ENCODE results near the gene ZFR2.

DNA sequence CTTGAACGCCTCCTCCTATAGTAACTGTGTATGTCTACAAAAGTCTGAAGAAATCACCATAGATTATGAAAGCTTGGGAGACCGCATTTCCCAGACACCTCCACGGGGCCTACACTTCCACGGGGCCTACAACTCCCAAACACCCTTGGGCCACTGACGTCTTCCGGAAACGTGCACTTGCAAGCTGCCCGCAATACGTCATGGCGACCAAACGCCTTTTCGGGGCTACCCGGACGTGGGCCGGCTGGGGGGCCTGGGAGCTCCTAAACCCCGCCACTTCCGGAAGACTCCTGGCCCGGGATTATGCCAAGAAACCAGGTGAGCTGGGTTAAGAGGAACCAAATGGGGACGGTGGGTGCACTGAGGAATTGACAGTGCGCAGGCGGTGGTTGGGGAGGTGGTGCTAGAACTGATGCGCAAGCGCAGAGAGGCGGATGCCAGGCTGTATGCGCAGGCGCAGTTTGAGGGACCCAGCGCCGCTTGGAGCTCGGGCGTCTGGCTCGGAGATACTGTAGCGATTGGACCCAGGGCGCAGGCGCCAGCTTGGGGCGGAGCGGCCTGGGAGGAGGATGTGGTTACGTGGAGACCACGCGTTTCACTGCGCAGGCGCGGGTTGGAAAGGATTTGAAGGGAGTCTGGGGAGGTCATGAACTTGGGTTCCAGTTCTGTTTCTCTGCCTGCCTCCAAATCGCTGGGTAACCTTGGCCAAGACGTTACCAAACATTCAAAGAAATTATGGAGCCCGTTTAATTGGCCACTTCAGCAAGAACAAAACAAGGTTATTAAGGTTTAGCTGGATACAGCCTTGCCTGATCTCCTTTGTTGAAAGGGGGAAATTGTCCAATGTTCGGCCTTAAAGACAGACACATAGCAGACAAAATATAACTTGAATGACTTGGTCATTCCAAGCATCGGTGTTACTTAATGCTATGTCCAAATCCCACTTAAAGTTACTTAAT lies 106.1 kb downstream of the ZFR2 start, which contains the start of gene MRPL54:
- TF ChIP-seq, protein P1, sequence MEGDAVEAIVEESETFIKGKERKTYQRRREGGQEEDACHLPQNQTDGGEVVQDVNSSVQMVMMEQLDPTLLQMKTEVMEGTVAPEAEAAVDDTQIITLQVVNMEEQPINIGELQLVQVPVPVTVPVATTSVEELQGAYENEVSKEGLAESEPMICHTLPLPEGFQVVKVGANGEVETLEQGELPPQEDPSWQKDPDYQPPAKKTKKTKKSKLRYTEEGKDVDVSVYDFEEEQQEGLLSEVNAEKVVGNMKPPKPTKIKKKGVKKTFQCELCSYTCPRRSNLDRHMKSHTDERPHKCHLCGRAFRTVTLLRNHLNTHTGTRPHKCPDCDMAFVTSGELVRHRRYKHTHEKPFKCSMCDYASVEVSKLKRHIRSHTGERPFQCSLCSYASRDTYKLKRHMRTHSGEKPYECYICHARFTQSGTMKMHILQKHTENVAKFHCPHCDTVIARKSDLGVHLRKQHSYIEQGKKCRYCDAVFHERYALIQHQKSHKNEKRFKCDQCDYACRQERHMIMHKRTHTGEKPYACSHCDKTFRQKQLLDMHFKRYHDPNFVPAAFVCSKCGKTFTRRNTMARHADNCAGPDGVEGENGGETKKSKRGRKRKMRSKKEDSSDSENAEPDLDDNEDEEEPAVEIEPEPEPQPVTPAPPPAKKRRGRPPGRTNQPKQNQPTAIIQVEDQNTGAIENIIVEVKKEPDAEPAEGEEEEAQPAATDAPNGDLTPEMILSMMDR (IDR thresholded peaks at IDR 0.05; ENCODE audit: low read depth, low read length, poor library complexity, severe bottlenecking): no peak
- TF ChIP-seq EZH2phosphoT487 (IDR thresholded peaks at IDR 0.05; ENCODE audit: borderline replicate concordance, low read length): no peak
